ENCODE measurements around the gene ACKR3. TPM values are rescaled to one million over a fixed set of nuclear protein-coding genes. Genes with fewer than 3 reads are reported as not detected.
A peak's percentile ranks its signal among the peaks of the same experiment; 100 is the strongest.

ACKR3 gene
- total and polyA plus RNA-seq, 10 of the 15 experiments (the other 5 are each of a cell fraction or from before 2014, with no cell fraction given), result 3.0 to 154 (median 6.4) TPM

GRCh38 chr2:236601316-236602202 is 31.9 kb downstream of the ACKR3 start (continued):
- 0 out of 2 replicates have a peak, but pooled peaks have one; percentile 20 for TF ChIP-seq FOXM1 (IDR thresholded peaks at IDR 0.05; ENCODE audit: low read depth, low read length)
- TF ChIP-seq SMAD5 (IDR thresholded peaks at IDR 0.05; ENCODE audit: low read depth), result no peak
- TF ChIP-seq ZNF687 (IDR thresholded peaks at IDR 0.05), result 0 out of 2 replicates have a peak, but pooled peaks have one; percentile 22
- peak; percentile 19 for TF ChIP-seq BCL3 (IDR thresholded peaks at IDR 0.05; ENCODE audit: borderline replicate concordance, insufficient read depth, low read depth, low read length, poor library complexity, severe bottlenecking)
- peak; percentile 59 for TF ChIP-seq MEF2B (IDR thresholded peaks at IDR 0.05; ENCODE audit: partially characterized antibody, poor library complexity, severe bottlenecking)
- TF ChIP-seq RAD21 (IDR thresholded peaks at IDR 0.05; ENCODE audit: insufficient read depth, low read depth, low read length), result no peak
- no peak for TF ChIP-seq ZNF217 (IDR thresholded peaks at IDR 0.05)
- peak; percentile 36; the same call in 1 of the 2 replicates for TF ChIP-seq GATAD2B (conservative IDR thresholded peaks at IDR 0.05; ENCODE audit: low read depth)
- TF ChIP-seq, protein P1, sequence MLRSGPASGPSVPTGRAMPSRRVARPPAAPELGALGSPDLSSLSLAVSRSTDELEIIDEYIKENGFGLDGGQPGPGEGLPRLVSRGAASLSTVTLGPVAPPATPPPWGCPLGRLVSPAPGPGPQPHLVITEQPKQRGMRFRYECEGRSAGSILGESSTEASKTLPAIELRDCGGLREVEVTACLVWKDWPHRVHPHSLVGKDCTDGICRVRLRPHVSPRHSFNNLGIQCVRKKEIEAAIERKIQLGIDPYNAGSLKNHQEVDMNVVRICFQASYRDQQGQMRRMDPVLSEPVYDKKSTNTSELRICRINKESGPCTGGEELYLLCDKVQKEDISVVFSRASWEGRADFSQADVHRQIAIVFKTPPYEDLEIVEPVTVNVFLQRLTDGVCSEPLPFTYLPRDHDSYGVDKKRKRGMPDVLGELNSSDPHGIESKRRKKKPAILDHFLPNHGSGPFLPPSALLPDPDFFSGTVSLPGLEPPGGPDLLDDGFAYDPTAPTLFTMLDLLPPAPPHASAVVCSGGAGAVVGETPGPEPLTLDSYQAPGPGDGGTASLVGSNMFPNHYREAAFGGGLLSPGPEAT (IDR thresholded peaks at IDR 0.05; ENCODE audit: low read depth), result peak; percentile 58
